Measurements from ENCODE around the gene COL18A1. TPM values are rescaled to one million over a fixed set of nuclear protein-coding genes. Genes with fewer than 3 reads are reported as not detected.
"Not testable (repeated sequence)": the region's sequence is repeated elsewhere in the genome, so short reads cannot be mapped to it uniquely, and the experiment has no call there.

The COL18A1 gene
- total and polyA plus RNA-seq, 2 donors, result 18.9 to 58.6 TPM

DNA sequence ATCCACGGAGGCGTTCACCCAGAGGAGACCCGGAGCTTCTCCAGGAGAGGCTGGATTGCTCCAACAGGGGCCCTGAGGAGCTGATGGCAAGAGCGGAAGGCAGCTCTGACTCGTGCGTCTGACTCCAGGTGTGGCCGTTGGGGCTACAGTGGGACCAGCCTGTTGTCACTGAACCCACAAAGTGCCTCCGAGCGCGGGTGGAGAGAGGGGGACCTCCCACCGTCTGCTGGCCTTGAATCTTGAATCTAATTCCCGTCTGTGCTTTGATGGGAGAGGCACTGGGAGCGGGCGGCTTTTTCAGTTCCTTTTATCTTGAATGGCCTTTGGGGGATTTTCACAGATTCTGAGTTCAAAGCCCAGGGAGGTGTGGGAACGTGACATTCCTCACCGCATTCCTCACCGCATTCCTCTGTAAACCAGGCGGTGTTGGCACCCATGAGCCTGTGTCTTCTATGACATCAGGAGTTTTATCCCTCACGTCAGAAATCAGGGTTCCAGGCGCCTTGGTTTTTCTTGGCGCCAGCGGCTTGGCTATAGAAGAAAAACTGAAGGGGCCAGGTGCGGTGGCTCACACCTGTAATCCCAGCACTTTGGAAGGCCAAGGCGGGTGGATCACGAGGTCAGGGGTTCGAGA, 39.2 kb upstream of the COL18A1 start:
- Histone ChIP-seq H3K27me3 (ENCODE audit: control insufficient read depth in 2 of 2, insufficient read depth in 1 of 2, low read length in 1 of 2) (peaks cover 0 to 18% of the 10 kb centered on the region in 2 donors), H3K4me3 (ENCODE audit: low read length in 2 of 2) (no peak overlapping the region), H3K36me3 (ENCODE audit: control insufficient read depth in 2 of 2, insufficient read depth in 2 of 2, low read length in 1 of 2) (no peaks in the 10 kb centered on the region), H3K9me3 (ENCODE audit: control insufficient read depth in 2 of 2, insufficient read depth in 1 of 2, low read length in 1 of 2) (no peaks in the 10 kb centered on the region), H3K27ac (ENCODE audit: low read depth in 1 of 2, low read length in 1 of 2) (peak overlapping the region in 1 of 2 donors; percentile 64), H3K4me1 (ENCODE audit: control insufficient read depth in 2 of 2, insufficient read depth in 2 of 2, low read length in 2 of 2) (peaks cover 0 to 5% of the 10 kb centered on the region in 2 donors)
- WGBS, result 92% methylated on average over 26 of the region's 26 CpGs
- DNase-seq (ENCODE audit: low read depth in 6 of 9, low spot score in 9 of 9), result no peak

DNA sequence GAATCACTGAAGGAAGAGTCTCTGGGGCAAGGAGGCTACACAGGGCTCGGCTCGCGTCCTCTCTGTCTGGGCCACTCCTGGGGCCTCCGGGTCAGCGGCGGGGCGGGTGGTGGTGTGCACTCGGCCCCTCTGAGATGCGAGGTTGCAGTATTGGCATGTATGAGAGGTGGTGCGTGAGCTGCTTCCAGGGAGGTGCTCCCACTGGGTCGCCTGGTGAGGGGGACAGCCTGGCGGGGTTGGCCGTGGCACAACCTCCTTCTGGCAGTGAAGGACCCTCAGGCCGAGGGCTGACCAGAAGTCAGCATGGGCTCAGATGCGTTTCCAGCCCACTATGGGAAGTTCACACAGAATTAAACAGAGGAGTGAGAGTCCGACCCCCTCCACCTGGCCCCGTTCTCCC, 38.5 kb upstream of the COL18A1 start:
- peaks cover 0 to 5% of the 10 kb centered on the region in 2 donors for H3K4me1 ChIP-seq (ENCODE audit: control insufficient read depth in 2 of 2, insufficient read depth in 2 of 2, low read length in 2 of 2)
- H3K27ac ChIP-seq (ENCODE audit: low read depth in 1 of 2, low read length in 1 of 2), result no peak overlapping the region
- no peaks in the 10 kb centered on the region for H3K36me3 ChIP-seq (ENCODE audit: control insufficient read depth in 2 of 2, insufficient read depth in 2 of 2, low read length in 1 of 2)
- peaks cover 0 to 20% of the 10 kb centered on the region in 2 donors for H3K27me3 ChIP-seq (ENCODE audit: control insufficient read depth in 2 of 2, insufficient read depth in 1 of 2, low read length in 1 of 2)
- H3K4me3 ChIP-seq (ENCODE audit: low read length in 2 of 2), result no peak overlapping the region
- no peaks in the 10 kb centered on the region for H3K9me3 ChIP-seq (ENCODE audit: control insufficient read depth in 2 of 2, insufficient read depth in 1 of 2, low read length in 1 of 2)
- DNase-seq (ENCODE audit: low read depth in 6 of 9, low spot score in 9 of 9), result no peak
- WGBS, result 96% methylated on average over 17 of the region's 17 CpGs

DNA sequence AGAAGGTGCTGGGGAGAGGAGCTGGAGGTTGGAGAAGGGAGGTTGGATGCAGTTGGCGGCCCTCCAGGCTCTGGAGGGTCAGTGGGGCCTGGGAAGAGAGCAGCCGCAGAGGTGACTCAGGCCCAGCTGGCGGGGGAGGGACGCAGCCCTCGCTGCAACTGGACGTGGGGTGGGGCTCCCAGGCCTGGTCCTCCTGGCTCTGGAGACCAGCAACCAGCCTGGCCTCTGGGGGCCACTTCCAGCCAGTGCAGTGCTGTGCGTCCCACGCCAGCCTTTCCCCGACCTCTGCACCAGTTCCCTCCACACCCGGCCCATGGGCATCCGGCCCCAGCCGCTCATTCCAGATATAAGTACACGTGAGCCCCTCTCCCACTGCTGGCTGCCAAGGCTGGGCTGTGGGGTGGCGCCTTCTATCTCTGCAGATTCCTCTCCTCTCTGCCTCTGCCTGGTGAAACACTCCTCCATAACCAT, 38.0 kb upstream of the COL18A1 start:
- no peak for DNase-seq (ENCODE audit: low read depth in 6 of 9, low spot score in 9 of 9)
- Histone ChIP-seq H3K4me1 (ENCODE audit: control insufficient read depth in 2 of 2, insufficient read depth in 2 of 2, low read length in 2 of 2) (peaks cover 0 to 5% of the 10 kb centered on the region in 2 donors), H3K27me3 (ENCODE audit: control insufficient read depth in 2 of 2, insufficient read depth in 1 of 2, low read length in 1 of 2) (peaks cover 0 to 21% of the 10 kb centered on the region in 2 donors), H3K9me3 (ENCODE audit: control insufficient read depth in 2 of 2, insufficient read depth in 1 of 2, low read length in 1 of 2) (no peaks in the 10 kb centered on the region), H3K36me3 (ENCODE audit: control insufficient read depth in 2 of 2, insufficient read depth in 2 of 2, low read length in 1 of 2) (no peaks in the 10 kb centered on the region), H3K4me3 (ENCODE audit: low read length in 2 of 2) (no peak overlapping the region), H3K27ac (ENCODE audit: low read depth in 1 of 2, low read length in 1 of 2) (no peak overlapping the region)
- WGBS, result 89% methylated on average over 14 of the region's 14 CpGs

DNA sequence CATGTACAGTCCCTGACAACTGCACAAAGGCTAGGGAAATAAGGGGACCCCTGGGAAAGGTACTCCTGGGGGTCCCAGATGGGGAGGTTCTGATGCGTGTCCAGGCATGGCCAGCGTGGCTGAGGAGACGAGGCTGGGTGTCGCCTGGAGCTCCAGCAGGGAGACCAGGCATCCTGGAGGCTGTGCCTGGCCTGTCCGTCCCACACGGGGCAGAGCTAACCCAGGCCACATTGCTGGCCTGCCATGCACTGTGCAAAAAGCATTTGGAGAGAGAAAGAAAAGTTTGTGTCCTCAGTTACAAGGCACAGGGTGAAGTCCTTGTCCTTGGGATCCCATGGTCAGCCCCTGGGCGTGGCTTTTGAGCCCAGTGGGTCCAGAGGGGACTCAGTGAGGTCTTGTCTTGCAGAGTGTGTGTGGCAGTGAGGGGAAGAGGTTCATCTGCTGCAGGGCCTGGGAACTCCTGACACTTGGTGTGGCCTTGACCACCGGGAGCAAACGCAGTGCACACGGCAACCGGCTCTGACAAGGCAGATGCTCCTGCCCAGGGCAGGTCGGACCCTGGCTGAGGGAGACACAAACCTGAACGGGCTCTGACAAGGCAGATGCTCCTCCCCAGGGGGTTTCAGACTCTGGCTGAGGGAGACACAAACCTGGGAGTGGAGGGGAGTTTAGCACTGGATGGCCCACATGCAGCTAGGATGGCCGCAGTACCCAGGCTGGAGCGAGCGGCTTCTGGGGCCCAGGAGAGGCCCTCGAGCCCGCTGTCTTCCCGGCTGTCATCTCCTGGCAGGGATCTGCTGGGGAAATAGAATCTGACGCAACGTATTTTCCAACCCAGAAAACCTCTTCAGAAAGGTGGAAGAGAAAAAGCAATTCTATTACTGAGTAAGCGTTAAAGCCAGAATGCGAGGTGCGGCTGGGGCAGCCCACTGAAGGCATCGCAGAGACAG, 37.3 kb upstream of the COL18A1 start:
- H3K27ac ChIP-seq (ENCODE audit: low read depth in 1 of 2, low read length in 1 of 2), result no peak overlapping the region
- peaks cover 0 to 5% of the 10 kb centered on the region in 2 donors for H3K4me1 ChIP-seq (ENCODE audit: control insufficient read depth in 2 of 2, insufficient read depth in 2 of 2, low read length in 2 of 2)
- DNase-seq (ENCODE audit: low read depth in 6 of 9, low spot score in 9 of 9), result no peak
- WGBS, result 92% methylated on average over 25 of the region's 25 CpGs
- H3K4me3 ChIP-seq (ENCODE audit: low read length in 2 of 2), result no peak overlapping the region
- no peaks in the 10 kb centered on the region for H3K9me3 ChIP-seq (ENCODE audit: control insufficient read depth in 2 of 2, insufficient read depth in 1 of 2, low read length in 1 of 2)
- H3K27me3 ChIP-seq (ENCODE audit: control insufficient read depth in 2 of 2, insufficient read depth in 1 of 2, low read length in 1 of 2), result peaks cover 0 to 21% of the 10 kb centered on the region in 2 donors
- H3K36me3 ChIP-seq (ENCODE audit: control insufficient read depth in 2 of 2, insufficient read depth in 2 of 2, low read length in 1 of 2), result no peaks in the 10 kb centered on the region

DNA sequence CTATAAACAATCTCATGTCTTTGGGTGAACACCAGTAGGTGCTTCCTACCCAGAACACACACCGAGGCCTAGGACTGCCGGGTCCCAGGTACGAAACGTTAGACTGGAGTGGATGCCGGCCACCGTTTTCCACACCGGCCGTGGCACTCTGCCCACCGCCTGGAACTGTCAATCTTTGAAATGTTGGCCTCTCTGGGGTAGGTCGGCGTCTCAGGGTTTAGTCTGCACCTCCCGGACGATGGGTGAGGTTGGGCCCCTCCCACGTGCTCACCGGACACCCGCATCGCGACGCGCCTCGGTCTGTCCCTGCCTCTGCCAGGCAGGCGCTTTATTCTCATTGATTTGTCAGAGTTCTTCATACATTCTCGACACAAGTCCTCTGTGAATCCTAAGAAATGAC, 35.9 kb upstream of the COL18A1 start:
- H3K36me3 ChIP-seq (ENCODE audit: control insufficient read depth in 2 of 2, insufficient read depth in 2 of 2, low read length in 1 of 2); H3K9me3 ChIP-seq (ENCODE audit: control insufficient read depth in 2 of 2, insufficient read depth in 1 of 2, low read length in 1 of 2); H3K4me1 ChIP-seq (ENCODE audit: control insufficient read depth in 2 of 2, insufficient read depth in 2 of 2, low read length in 2 of 2); DNase-seq (ENCODE audit: low read depth in 6 of 9, low spot score in 9 of 9); H3K4me3 ChIP-seq (ENCODE audit: low read length in 2 of 2); H3K27ac ChIP-seq (ENCODE audit: low read depth in 1 of 2, low read length in 1 of 2): not testable (repeated sequence)
- WGBS, result 91% methylated on average over 23 of the region's 23 CpGs
- H3K27me3 ChIP-seq (ENCODE audit: control insufficient read depth in 2 of 2, insufficient read depth in 1 of 2, low read length in 1 of 2), result peaks cover 0 to 23% of the 10 kb centered on the region in 2 donors

DNA sequence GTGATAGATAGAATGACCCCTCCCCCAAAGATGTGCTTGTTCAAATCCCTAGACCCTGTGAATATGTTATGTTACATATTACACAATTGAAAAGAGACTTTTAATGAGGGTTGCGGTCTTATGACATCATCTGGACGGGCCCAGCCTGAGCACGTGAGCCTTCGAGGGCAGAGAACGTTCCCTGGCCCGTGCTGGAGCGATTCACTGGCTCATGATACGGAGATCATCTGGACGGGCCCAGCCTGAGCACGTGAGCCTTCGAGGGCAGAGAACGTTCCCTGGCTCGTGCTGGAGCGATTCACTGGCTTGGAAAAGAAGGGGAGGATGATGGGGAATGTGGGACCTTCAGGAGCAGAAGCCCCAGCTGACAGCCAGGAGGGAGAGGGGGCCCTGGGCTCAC, 34.4 kb upstream of the COL18A1 start:
- Histone ChIP-seq H3K27me3 (ENCODE audit: control insufficient read depth in 2 of 2, insufficient read depth in 1 of 2, low read length in 1 of 2) (peaks cover 0 to 15% of the 10 kb centered on the region in 2 donors), H3K9me3 (ENCODE audit: control insufficient read depth in 2 of 2, insufficient read depth in 1 of 2, low read length in 1 of 2) (no peaks in the 10 kb centered on the region), H3K27ac (ENCODE audit: low read depth in 1 of 2, low read length in 1 of 2) (no peak overlapping the region), H3K4me3 (ENCODE audit: low read length in 2 of 2) (no peak overlapping the region), H3K36me3 (ENCODE audit: control insufficient read depth in 2 of 2, insufficient read depth in 2 of 2, low read length in 1 of 2) (no peaks in the 10 kb centered on the region), H3K4me1 (ENCODE audit: control insufficient read depth in 2 of 2, insufficient read depth in 2 of 2, low read length in 2 of 2) (no peaks in the 10 kb centered on the region)
- WGBS, result 96% methylated on average over 14 of the region's 14 CpGs
- DNase-seq (ENCODE audit: low read depth in 6 of 9, low spot score in 9 of 9), result no peak

DNA sequence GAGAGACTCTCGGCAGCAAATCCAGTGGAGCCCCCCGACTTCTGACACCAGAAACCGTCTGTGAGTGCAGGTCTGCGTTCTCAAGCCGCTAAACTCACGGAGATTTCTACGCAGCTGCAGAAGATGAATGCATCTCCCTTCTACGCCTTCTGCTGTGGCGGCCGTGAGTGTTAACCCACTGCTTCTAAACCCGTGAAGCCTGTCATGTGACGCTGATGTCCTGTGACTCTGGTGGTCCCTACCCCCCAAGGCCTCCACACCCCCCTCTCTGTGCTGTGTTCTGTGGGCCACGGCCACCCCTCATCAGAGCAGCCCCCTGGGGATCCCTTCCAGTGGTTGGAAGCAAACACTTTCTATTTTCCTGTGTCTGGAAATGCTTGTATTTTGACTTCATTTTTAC, 33.9 kb upstream of the COL18A1 start:
- peaks cover 0 to 15% of the 10 kb centered on the region in 2 donors for H3K27me3 ChIP-seq (ENCODE audit: control insufficient read depth in 2 of 2, insufficient read depth in 1 of 2, low read length in 1 of 2)
- H3K4me1 ChIP-seq (ENCODE audit: control insufficient read depth in 2 of 2, insufficient read depth in 2 of 2, low read length in 2 of 2), result no peaks in the 10 kb centered on the region
- DNase-seq (ENCODE audit: low read depth in 6 of 9, low spot score in 9 of 9), result no peak
- H3K27ac ChIP-seq (ENCODE audit: low read depth in 1 of 2, low read length in 1 of 2), result no peak overlapping the region
- WGBS, result 93% methylated on average over 13 of the region's 13 CpGs
- no peaks in the 10 kb centered on the region for H3K9me3 ChIP-seq (ENCODE audit: control insufficient read depth in 2 of 2, insufficient read depth in 1 of 2, low read length in 1 of 2)
- H3K4me3 ChIP-seq (ENCODE audit: low read length in 2 of 2), result no peak overlapping the region
- H3K36me3 ChIP-seq (ENCODE audit: control insufficient read depth in 2 of 2, insufficient read depth in 2 of 2, low read length in 1 of 2), result no peaks in the 10 kb centered on the region

DNA sequence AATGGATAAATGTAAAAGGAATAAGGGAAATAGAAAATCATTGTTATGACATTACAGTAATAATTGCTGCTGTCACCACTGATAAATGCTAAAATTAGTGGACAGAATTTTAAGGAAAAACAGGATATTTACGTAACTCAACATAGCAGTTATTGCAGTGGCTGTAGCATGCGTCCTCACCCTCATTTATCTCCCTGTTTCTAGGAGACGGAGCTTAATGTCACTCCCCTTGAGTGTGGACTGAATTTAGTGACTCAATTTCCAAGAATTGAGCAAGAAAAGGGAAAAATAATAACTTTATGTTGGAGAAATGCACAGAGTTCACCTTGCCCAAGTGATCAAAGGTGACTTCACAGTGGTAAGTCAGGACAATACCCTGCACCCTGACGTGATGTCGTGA, 33.3 kb upstream of the COL18A1 start:
- Histone ChIP-seq H3K36me3 (ENCODE audit: control insufficient read depth in 2 of 2, insufficient read depth in 2 of 2, low read length in 1 of 2) (no peaks in the 10 kb centered on the region), H3K27me3 (ENCODE audit: control insufficient read depth in 2 of 2, insufficient read depth in 1 of 2, low read length in 1 of 2) (peaks cover 0 to 15% of the 10 kb centered on the region in 2 donors), H3K4me3 (ENCODE audit: low read length in 2 of 2) (no peak overlapping the region), H3K9me3 (ENCODE audit: control insufficient read depth in 2 of 2, insufficient read depth in 1 of 2, low read length in 1 of 2) (no peaks in the 10 kb centered on the region), H3K4me1 (ENCODE audit: control insufficient read depth in 2 of 2, insufficient read depth in 2 of 2, low read length in 2 of 2) (no peaks in the 10 kb centered on the region), H3K27ac (ENCODE audit: low read depth in 1 of 2, low read length in 1 of 2) (no peak overlapping the region)
- 94% methylated on average over 5 of the region's 5 CpGs for WGBS
- DNase-seq (ENCODE audit: low read depth in 6 of 9, low spot score in 9 of 9), result no peak

DNA sequence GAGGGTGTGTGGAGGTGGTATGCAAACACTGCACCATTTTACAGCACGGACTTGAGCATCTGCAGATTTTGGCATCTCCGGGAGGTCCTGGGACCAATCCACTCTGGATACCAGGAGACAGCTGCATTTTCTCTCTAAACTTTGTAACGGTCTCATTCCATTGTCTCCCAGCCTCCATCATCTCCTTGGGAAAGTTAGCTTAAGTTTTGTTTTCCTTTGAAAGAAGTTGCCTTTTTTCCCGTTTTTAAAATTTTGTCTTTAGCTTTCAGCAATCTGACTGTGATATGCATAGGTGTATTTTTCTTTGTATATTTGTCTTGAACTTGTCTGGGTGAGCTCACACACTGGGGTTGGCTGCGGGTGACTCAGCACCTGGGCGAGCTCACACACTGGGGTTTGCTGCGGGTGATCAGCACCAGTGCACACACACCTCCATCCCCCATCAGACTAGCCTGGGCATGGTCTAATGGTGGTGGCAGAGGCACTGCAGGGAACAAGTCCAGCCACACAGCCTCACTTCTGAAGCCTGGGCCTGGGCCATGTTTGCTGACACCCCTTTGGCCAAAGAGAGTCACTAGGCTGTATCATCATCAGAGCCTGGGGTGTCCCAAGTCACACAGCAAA, 32.1 kb upstream of the COL18A1 start:
- H3K4me1 ChIP-seq (ENCODE audit: control insufficient read depth in 2 of 2, insufficient read depth in 2 of 2, low read length in 2 of 2), result no peaks in the 10 kb centered on the region
- DNase-seq (ENCODE audit: low read depth in 6 of 9, low spot score in 9 of 9), result no peak
- no peak overlapping the region for H3K27ac ChIP-seq (ENCODE audit: low read depth in 1 of 2, low read length in 1 of 2)
- H3K36me3 ChIP-seq (ENCODE audit: control insufficient read depth in 2 of 2, insufficient read depth in 2 of 2, low read length in 1 of 2), result no peaks in the 10 kb centered on the region
- no peak overlapping the region for H3K4me3 ChIP-seq (ENCODE audit: low read length in 2 of 2)
- WGBS, result 93% methylated on average over 7 of the region's 7 CpGs
- H3K27me3 ChIP-seq (ENCODE audit: control insufficient read depth in 2 of 2, insufficient read depth in 1 of 2, low read length in 1 of 2), result peaks cover 3 to 20% of the 10 kb centered on the region in 2 donors
- H3K9me3 ChIP-seq (ENCODE audit: control insufficient read depth in 2 of 2, insufficient read depth in 1 of 2, low read length in 1 of 2), result no peaks in the 10 kb centered on the region
